GM23338 (cell line): ENCODE results near the gene PLEKHM1. TPM values are rescaled to one million over a fixed set of nuclear protein-coding genes. Genes with fewer than 3 reads are reported as not detected.

Experiments used
- ATAC-seq: fragments of 200-7000 bp; cut with Tn5 transposase; 3 replicates; pipeline ENCODE4 v1.9.1; 2020
- DNase-seq: peaks from one replicate; pipeline ENCODE4 v3.0.0-alpha.2; 2015; ENCODE audit warnings: low spot score
- H2AFZ ChIP-seq: fragments of 200-600 bp; sonication (generic); 2 replicates; pipeline ENCODE4 v1.8.0; 2016; ENCODE audit warnings: antibody characterized with exemption, mild to moderate bottlenecking, moderate library complexity
- H3F3A ChIP-seq: fragments of 200-600 bp; sonication (generic); replicated peaks from 2 replicates; pipeline ENCODE4 v1.8.0; 2017; ENCODE audit warnings: antibody characterized with exemption, mixed run types, low read depth
- H3K27ac ChIP-seq: fragments of 200-600 bp; sonication (generic); 2 replicates; pipeline ENCODE4 v1.6.1; 2016; ENCODE audit warnings: low read depth
- H3K27me3 ChIP-seq: fragments of 200-600 bp; sonication (generic); 2 replicates; pipeline ENCODE4 v1.8.0; 2016; ENCODE audit warnings: mild to moderate bottlenecking, mixed run types, moderate library complexity; ENCODE audit not compliant: insufficient read depth
- H3K36me3 ChIP-seq: fragments of 200-600 bp; sonication (generic); 2 replicates; pipeline ENCODE4 v1.8.0; 2016; ENCODE audit warnings: mild to moderate bottlenecking; ENCODE audit not compliant: insufficient read depth
- H3K4me1 ChIP-seq: fragments of 200-600 bp; sonication (generic); 2 replicates; pipeline ENCODE4 v1.8.0; 2016; ENCODE audit warnings: mild to moderate bottlenecking, moderate library complexity; ENCODE audit not compliant: insufficient read depth
- H3K4me2 ChIP-seq: fragments of 200-600 bp; sonication (generic); 2 replicates; pipeline ENCODE4 v1.7.1; 2017; ENCODE audit warnings: mixed run types
- H3K4me3 ChIP-seq: fragments of 200-600 bp; sonication (generic); 2 replicates; pipeline ENCODE4 v1.6.1; 2016; ENCODE audit warnings: mixed run types
- H3K79me2 ChIP-seq: fragments of 200-600 bp; sonication (generic); replicated peaks from 2 replicates; pipeline ENCODE4 v1.8.0; 2017; ENCODE audit warnings: mild to moderate bottlenecking; ENCODE audit not compliant: insufficient read depth
- H3K9me2 ChIP-seq: fragments of 200-600 bp; sonication (generic); 2 replicates; pipeline ENCODE4 v1.8.0; 2017; ENCODE audit not compliant: insufficient read depth
- H4K20me1 ChIP-seq: fragments of 200-600 bp; sonication (generic); replicated peaks from 2 replicates; pipeline ENCODE4 v1.8.0; 2017; ENCODE audit warnings: mild to moderate bottlenecking; ENCODE audit not compliant: insufficient read depth
- H3K27ac Mint-ChIP-seq: 2 replicates; pipeline ENCODE4 v1.8.0; 2020; ENCODE audit warnings: inconsistent platforms, mild to moderate bottlenecking, moderate library complexity, mixed read lengths
- H3K27me3 Mint-ChIP-seq: 3 replicates; pipeline ENCODE4 v1.8.0; 2022; ENCODE audit warnings: low read depth, mild to moderate bottlenecking, moderate library complexity, mixed read lengths, inconsistent platforms; ENCODE audit not compliant: insufficient read depth, poor library complexity
- H3K36me3 Mint-ChIP-seq: 3 replicates; pipeline ENCODE4 v1.8.0; 2021; ENCODE audit warnings: low read depth, mild to moderate bottlenecking, inconsistent platforms, moderate library complexity, mixed read lengths
- H3K4me1 Mint-ChIP-seq: 3 replicates; pipeline ENCODE4 v1.8.0; 2020; ENCODE audit warnings: mild to moderate bottlenecking, inconsistent platforms, mixed read lengths
- H3K4me3 Mint-ChIP-seq: 3 replicates; pipeline ENCODE4 v1.8.0; 2021; ENCODE audit warnings: moderate library complexity, mild to moderate bottlenecking, inconsistent platforms, mixed read lengths
- H3K9me3 Mint-ChIP-seq: 3 replicates; pipeline ENCODE4 v1.8.0; 2020; ENCODE audit warnings: moderate library complexity, mild to moderate bottlenecking, inconsistent platforms, mixed read lengths
- ETS1 ChIP-seq: IDR thresholded peaks from 2 replicates; pipeline ENCODE4 v1.6.1; 2016; ENCODE audit warnings: antibody characterized with exemption
- EZH2phosphoT487 ChIP-seq: fragments of 200-600 bp; sonication (generic); IDR thresholded peaks from one replicate; pipeline ENCODE4 v1.8.1; 2018; ENCODE audit warnings: antibody characterized with exemption; ENCODE audit not compliant: unreplicated experiment
- NANOG ChIP-seq: IDR thresholded peaks from 2 replicates; pipeline ENCODE4 v1.6.1; 2016; ENCODE audit warnings: antibody characterized with exemption, borderline replicate concordance
- POLR2AphosphoS5 ChIP-seq: IDR thresholded peaks from 2 replicates; pipeline ENCODE4 v1.6.1; 2016; ENCODE audit warnings: antibody characterized with exemption, low read depth
- STAT1 ChIP-seq: IDR thresholded peaks from one replicate; pipeline ENCODE4 v1.6.1; 2016; ENCODE audit warnings: antibody characterized with exemption; ENCODE audit not compliant: unreplicated experiment
- ZNF114 ChIP-seq: fragments of 250-450 bp; sonication (Bioruptor Pico); IDR thresholded peaks from 2 replicates; pipeline ENCODE4 v1.5.0; 2020; ENCODE audit warnings: mild to moderate bottlenecking, moderate library complexity
- ZNF331 ChIP-seq: fragments of 250-450 bp; sonication (Bioruptor Pico); IDR thresholded peaks from 2 replicates; pipeline ENCODE4 v1.5.0; 2020; ENCODE audit warnings: low read depth, mild to moderate bottlenecking, moderate library complexity
- ZNF462 ChIP-seq: fragments of 250-450 bp; sonication (Bioruptor Pico); IDR thresholded peaks from 2 replicates; pipeline ENCODE4 v1.5.0; 2020; ENCODE audit warnings: mild to moderate bottlenecking, moderate library complexity
- polyA plus RNA-seq: library from polyadenylated mRNA; unstranded; fragments of >200 nt; fragmentation: Nextera tagmentation; extraction: Ambion mirVana; gene quantifications from 2 replicates; pipeline ENCODE4 v1.2.1, GENCODE V29; 2016
- total RNA-seq: library from RNA; depleted of rRNA; stranded (reverse); fragments of >200 nt; shearing (Covaris generic); gene quantifications from 2 replicates; pipeline ENCODE4 v1.2.3, GENCODE V29; 2014
- TF ChIP-seq, protein P1 (sequence below), 2 experiments: fragments of 200-600 bp in 1 of 2; sonication (generic) in 1 of 2; conservative IDR thresholded peaks; 2 replicates each; pipeline versions ENCODE4 v1.5.1 to v1.6.1; 2016 to 2017; ENCODE audit warnings: antibody characterized with exemption in 2 of 2, low read depth in 2 of 2, mild to moderate bottlenecking in 2 of 2, moderate library complexity in 1 of 2

The PLEKHM1 gene
- total and polyA plus RNA-seq, 2 experiments from 2014 or later, result 4.4 to 17.9 TPM

DNA sequence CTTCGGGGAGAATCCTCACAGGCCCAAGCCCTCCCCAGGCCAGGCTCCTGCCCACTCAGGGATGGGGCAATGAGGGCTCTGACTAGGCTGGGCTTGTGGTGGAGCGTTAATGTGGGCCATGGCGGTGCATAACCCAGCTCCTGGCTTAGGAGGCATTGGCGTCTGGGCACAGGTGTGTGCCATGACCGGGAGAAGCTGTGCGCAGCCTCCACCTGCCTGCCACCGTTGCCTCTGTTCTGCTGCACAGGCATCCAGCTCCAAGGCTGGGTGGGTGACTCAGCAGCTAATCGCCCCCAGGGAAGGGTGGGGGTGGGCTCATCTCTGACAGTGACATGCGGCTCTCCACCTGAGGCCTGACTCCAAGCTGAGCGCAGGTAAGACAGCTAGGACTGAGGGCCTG lies 54.4 kb downstream of the PLEKHM1 start:
- H3K36me3 Mint-ChIP-seq, result no peaks in the 10 kb centered on the region
- Histone ChIP-seq H3F3A (no peaks in the 10 kb centered on the region), H3K9me2 (no peaks in the 10 kb centered on the region), H2AFZ (no peak overlapping the region), H4K20me1 (no peaks in the 10 kb centered on the region), H3K4me3 (no peak overlapping the region), H3K27ac (no peak overlapping the region), H3K36me3 (no peaks in the 10 kb centered on the region), H3K4me1 (peaks cover 3% of the 10 kb centered on the region; the same call in 1 of the 2 replicates), H3K4me2 (no peak overlapping the region), H3K27me3 (peaks cover 16% of the 10 kb centered on the region), H3K79me2 (no peaks in the 10 kb centered on the region)
- no peak overlapping the region for H3K27ac Mint-ChIP-seq
- DNase-seq (no peak), ATAC-seq (no peak)
- H3K27me3 Mint-ChIP-seq, result peaks cover 29% of the 10 kb centered on the region
- H3K4me3 Mint-ChIP-seq, result no peak overlapping the region
- no peak for TF ChIP-seq NANOG
- H3K9me3 Mint-ChIP-seq, result no peaks in the 10 kb centered on the region
- H3K4me1 Mint-ChIP-seq, result peaks cover 34% of the 10 kb centered on the region

GRCh38 chr17:45435481-45435880 lies 55.0 kb downstream of the PLEKHM1 start:
- Mint-ChIP-seq H3K36me3 (no peaks in the 10 kb centered on the region; the same call in 2 of the 3 replicates), H3K4me3 (no peak overlapping the region), H3K4me1 (peaks cover 34% of the 10 kb centered on the region), H3K27ac (no peak overlapping the region), H3K27me3 (peaks cover 36% of the 10 kb centered on the region), H3K9me3 (peaks cover 2% of the 10 kb centered on the region; the same call in 2 of the 3 replicates)
- H2AFZ ChIP-seq, result no peak overlapping the region
- H3K79me2 ChIP-seq, result no peaks in the 10 kb centered on the region
- H3K27me3 ChIP-seq, result peaks cover 23% of the 10 kb centered on the region
- peaks cover 1% of the 10 kb centered on the region; the same call in 1 of the 2 replicates for H3F3A ChIP-seq
- H3K9me2 ChIP-seq, result no peaks in the 10 kb centered on the region
- H3K4me3 ChIP-seq, result no peak overlapping the region
- no peak overlapping the region for H3K27ac ChIP-seq
- no peak overlapping the region for H3K4me2 ChIP-seq
- TF ChIP-seq EZH2phosphoT487 (no peak), ZNF114 (CRISPR knock-in tag) (no peak), ZNF331 (no peak), ETS1 (no peak), NANOG (no peak), POLR2AphosphoS5 (no peak)
- TF ChIP-seq, protein P1, sequence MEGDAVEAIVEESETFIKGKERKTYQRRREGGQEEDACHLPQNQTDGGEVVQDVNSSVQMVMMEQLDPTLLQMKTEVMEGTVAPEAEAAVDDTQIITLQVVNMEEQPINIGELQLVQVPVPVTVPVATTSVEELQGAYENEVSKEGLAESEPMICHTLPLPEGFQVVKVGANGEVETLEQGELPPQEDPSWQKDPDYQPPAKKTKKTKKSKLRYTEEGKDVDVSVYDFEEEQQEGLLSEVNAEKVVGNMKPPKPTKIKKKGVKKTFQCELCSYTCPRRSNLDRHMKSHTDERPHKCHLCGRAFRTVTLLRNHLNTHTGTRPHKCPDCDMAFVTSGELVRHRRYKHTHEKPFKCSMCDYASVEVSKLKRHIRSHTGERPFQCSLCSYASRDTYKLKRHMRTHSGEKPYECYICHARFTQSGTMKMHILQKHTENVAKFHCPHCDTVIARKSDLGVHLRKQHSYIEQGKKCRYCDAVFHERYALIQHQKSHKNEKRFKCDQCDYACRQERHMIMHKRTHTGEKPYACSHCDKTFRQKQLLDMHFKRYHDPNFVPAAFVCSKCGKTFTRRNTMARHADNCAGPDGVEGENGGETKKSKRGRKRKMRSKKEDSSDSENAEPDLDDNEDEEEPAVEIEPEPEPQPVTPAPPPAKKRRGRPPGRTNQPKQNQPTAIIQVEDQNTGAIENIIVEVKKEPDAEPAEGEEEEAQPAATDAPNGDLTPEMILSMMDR (conservative IDR thresholded peaks at IDR 0.05; ENCODE audit: low read depth in 2 of 2), result no peak
- peaks cover 3% of the 10 kb centered on the region; the same call in 1 of the 2 replicates for H3K4me1 ChIP-seq
- ATAC-seq, result no peak
- no peak for DNase-seq
- H4K20me1 ChIP-seq, result no peaks in the 10 kb centered on the region
- no peaks in the 10 kb centered on the region for H3K36me3 ChIP-seq

GRCh38 chr17:45433159-45433535 lies 57.4 kb downstream of the PLEKHM1 start:
- no peak overlapping the region for H3K27ac Mint-ChIP-seq
- peak overlapping the region; percentile 84 for H3K4me3 ChIP-seq

More at GRCh38 chr17:45433159-45433535, 57.4 kb downstream of the PLEKHM1 start:
- peak overlapping the region; percentile 69 for H3K4me3 Mint-ChIP-seq
- TF ChIP-seq ZNF462 (CRISPR knock-in tag) (no peak), STAT1 (no peak)
- peaks cover 3% of the 10 kb centered on the region; the same call in 1 of the 3 replicates for H3K36me3 Mint-ChIP-seq
- ATAC-seq (no peak), DNase-seq (no peak)
- Histone ChIP-seq H3K79me2 (no peaks in the 10 kb centered on the region), H2AFZ (no peak overlapping the region), H3K4me1 (peaks cover 10% of the 10 kb centered on the region), H3K36me3 (no peaks in the 10 kb centered on the region), H3K27me3 (peaks cover 46% of the 10 kb centered on the region), H3K9me2 (no peaks in the 10 kb centered on the region), H3F3A (peaks cover 18% of the 10 kb centered on the region), H3K27ac (no peak overlapping the region), H3K4me2 (peak overlapping the region; percentile 77), H4K20me1 (no peaks in the 10 kb centered on the region)
- peaks cover 55% of the 10 kb centered on the region for H3K27me3 Mint-ChIP-seq
- H3K9me3 Mint-ChIP-seq, result peaks cover 6% of the 10 kb centered on the region
- peaks cover 37% of the 10 kb centered on the region for H3K4me1 Mint-ChIP-seq
